Vagina (tissue), 2 donors: Measurements from ENCODE around the gene TAF15. TPM values are rescaled to one million over a fixed set of nuclear protein-coding genes. Genes with fewer than 3 reads are reported as not detected.

Experiments used
- DNase-seq, 2 donors: peaks; one replicate each; pipeline ENCODE4 v3.0.0-alpha.2; 2017; ENCODE audit errors: extremely low spot score in 2 of 2
- H3K27ac ChIP-seq: fragments of 200-600 bp; sonication (generic); one replicate; pipeline ENCODE4 v1.5.1; 2019
- H3K27me3 ChIP-seq: fragments of 200-600 bp; sonication (generic); one replicate; pipeline ENCODE4 v1.5.1; 2019
- H3K36me3 ChIP-seq, 2 donors: fragments of 200-600 bp; sonication (generic); one replicate each; pipeline ENCODE4 v1.5.1; 2017 to 2019
- H3K4me1 ChIP-seq: fragments of 200-600 bp; sonication (generic); one replicate; pipeline ENCODE4 v1.5.1; 2019
- H3K4me3 ChIP-seq, 2 donors: fragments of 200-600 bp; sonication (generic); 1 replicate in 1 of 2; 2 replicates in 1 of 2; pipeline ENCODE4 v1.5.1; 2016 to 2019
- H3K9me3 ChIP-seq: fragments of 200-600 bp; sonication (generic); one replicate; pipeline ENCODE4 v1.5.1; 2019
- POLR2A ChIP-seq, 2 donors: fragments of 450-650 bp; IDR thresholded peaks; one replicate each; pipeline ENCODE4 v1.6.1; 2017; ENCODE audit warnings: antibody characterized with exemption in 2 of 2, mild to moderate bottlenecking in 2 of 2, moderate library complexity in 2 of 2
- POLR2AphosphoS5 ChIP-seq, 2 donors: sonication (generic); formaldehyde crosslinking; IDR thresholded peaks; one replicate each; pipeline ENCODE4 v1.9.0; 2017; ENCODE audit warnings: antibody characterized with exemption in 2 of 2, mild to moderate bottlenecking in 2 of 2, low read depth in 1 of 2; ENCODE audit not compliant: insufficient read depth in 1 of 2
- intact Hi-C: fragments of 100-400 bp; cut with DNase I; formaldehyde crosslinking; loops from one replicate; pipeline ENCODE4 v1.15.1; 2023
- total RNA-seq: library from RNA; depleted of rRNA; stranded (reverse); fragments of >200 nt; gene quantifications from one replicate; pipeline ENCODE4 v1.2.3, GENCODE V29; 2016
- TF ChIP-seq, protein P1 (sequence below), 3 experiments: fragments of 450-650 bp in 2 of 3; fragments of 200-600 bp in 1 of 3; sonication (generic) in 1 of 3; IDR thresholded peaks; one replicate each; pipeline ENCODE4 v1.5.1; 2017 to 2019; ENCODE audit warnings: antibody characterized with exemption in 3 of 3, mild to moderate bottlenecking in 2 of 3, moderate library complexity in 2 of 3

TAF15 gene
- total RNA-seq, 1 donor from 2014 or later = 74.9 TPM

DNA sequence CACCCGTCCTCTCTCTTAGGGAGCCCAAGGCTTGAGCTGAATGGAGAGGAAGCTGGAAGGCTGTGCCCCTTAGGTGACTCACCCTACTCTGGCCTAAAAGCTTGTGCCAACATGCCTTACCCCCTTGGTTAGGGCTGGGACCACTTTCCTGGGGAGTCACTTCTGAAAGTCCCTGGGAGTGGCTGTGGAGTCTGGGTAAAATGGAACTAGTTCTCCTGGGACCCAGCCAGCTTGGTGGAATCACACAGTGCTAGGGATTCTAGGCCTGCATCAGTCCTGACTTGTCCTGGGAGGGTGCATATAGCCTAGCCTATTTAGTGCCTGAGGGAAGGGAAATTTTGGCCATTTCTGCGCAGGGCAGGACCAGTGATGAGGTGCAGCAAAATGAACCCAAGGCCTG is 24.4 kb upstream of the TAF15 start:
- Histone ChIP-seq H3K27me3 (no peaks in the 10 kb centered on the region), H3K4me3 (no peak overlapping the region), H3K4me1 (peaks cover 63% of the 10 kb centered on the region), H3K36me3 (no peaks in the 10 kb centered on the region), H3K27ac (no peak overlapping the region), H3K9me3 (no peaks in the 10 kb centered on the region)
- TF ChIP-seq, protein P1, sequence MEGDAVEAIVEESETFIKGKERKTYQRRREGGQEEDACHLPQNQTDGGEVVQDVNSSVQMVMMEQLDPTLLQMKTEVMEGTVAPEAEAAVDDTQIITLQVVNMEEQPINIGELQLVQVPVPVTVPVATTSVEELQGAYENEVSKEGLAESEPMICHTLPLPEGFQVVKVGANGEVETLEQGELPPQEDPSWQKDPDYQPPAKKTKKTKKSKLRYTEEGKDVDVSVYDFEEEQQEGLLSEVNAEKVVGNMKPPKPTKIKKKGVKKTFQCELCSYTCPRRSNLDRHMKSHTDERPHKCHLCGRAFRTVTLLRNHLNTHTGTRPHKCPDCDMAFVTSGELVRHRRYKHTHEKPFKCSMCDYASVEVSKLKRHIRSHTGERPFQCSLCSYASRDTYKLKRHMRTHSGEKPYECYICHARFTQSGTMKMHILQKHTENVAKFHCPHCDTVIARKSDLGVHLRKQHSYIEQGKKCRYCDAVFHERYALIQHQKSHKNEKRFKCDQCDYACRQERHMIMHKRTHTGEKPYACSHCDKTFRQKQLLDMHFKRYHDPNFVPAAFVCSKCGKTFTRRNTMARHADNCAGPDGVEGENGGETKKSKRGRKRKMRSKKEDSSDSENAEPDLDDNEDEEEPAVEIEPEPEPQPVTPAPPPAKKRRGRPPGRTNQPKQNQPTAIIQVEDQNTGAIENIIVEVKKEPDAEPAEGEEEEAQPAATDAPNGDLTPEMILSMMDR (IDR thresholded peaks at IDR 0.05) = no peak
- TF ChIP-seq POLR2AphosphoS5 (IDR thresholded peaks at IDR 0.05; ENCODE audit: insufficient read depth in 1 of 2, low read depth in 1 of 2) = no peak
- no peak for TF ChIP-seq POLR2A (IDR thresholded peaks at IDR 0.05)
- intact Hi-C loops = no loop called here
- DNase-seq = no peak

DNA sequence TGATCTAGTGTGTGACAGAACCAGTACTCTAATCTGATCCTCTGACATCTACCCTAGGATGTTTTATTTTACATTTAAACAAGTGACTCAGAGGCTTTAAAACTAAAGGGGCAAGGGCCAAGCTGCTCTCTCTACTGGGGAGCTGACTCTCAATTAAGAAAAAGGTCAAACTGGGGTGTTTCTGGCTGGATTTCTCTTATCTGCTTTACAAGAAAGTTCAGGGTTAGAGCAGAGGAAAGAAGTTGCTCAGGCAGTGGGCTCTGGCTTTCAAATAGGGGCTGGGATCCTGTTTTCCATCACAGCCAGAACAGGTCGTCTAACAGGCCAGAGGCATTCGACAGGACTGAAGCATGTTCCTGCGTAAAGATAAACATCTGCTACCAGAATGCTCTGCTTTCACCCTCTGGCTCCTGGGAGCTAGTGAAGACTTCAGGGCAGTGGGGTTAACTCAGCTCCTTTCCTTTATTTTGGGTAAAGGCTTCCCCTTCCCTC is 22.3 kb upstream of the TAF15 start:
- no peaks in the 10 kb centered on the region for H3K27me3 ChIP-seq
- TF ChIP-seq, protein P1 (IDR thresholded peaks at IDR 0.05) = no peak
- peak in 1 of 2 donors; percentile 40 for TF ChIP-seq POLR2AphosphoS5 (IDR thresholded peaks at IDR 0.05; ENCODE audit: insufficient read depth in 1 of 2, low read depth in 1 of 2)
- no peak overlapping the region for H3K4me3 ChIP-seq
- peaks cover 63% of the 10 kb centered on the region for H3K4me1 ChIP-seq
- no peaks in the 10 kb centered on the region for H3K36me3 ChIP-seq
- H3K9me3 ChIP-seq = no peaks in the 10 kb centered on the region
- intact Hi-C loops = no loop called here
- peak overlapping the region; percentile 50 for H3K27ac ChIP-seq
- no peak for DNase-seq

DNA sequence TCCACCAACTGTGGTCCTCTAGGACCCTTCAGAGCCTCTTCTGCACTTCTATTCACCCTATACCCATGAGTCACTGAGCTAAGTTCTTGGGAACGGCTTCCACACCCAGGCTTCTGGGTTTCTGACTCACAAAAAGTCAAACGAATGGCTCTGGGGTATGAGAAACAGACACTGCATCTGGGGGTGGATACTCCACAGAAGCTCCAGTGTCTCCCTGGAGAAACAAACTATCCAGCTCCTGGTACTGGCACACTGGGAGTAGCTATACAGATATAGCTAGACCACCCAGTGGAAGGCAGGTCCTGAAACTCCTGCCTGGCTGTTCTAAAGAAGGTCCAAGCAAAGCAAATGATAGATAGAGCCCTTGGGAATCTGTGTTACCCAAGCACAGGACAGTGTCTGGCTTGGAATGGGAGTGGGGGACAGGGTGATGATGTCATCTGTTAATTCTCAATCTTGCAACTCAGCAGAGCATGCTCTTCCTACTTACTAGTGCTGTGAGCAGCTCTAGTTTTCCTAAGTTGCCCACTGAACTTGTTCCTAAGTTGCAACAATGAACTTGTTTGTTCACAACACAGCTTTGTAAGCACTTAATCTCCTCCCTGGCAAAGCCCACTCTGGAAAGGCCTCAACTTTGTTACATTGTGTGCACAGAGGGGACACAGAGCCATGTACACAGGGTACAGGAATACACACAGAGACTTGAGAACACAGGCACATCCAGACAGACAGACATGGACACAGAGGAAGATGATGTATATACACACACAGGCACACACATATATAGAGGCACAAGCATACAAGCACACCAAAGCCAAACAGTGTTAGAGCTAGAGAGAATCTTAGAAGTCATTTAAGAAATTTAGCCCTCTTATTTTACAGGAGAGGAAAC is 20.6 kb upstream of the TAF15 start:
- peaks cover 51% of the 10 kb centered on the region for H3K4me1 ChIP-seq
- intact Hi-C loops = no loop called here
- H3K27ac ChIP-seq = peak overlapping the region; percentile 44
- DNase-seq = no peak
- no peaks in the 10 kb centered on the region for H3K36me3 ChIP-seq
- TF ChIP-seq POLR2A (IDR thresholded peaks at IDR 0.05) (no peak), POLR2AphosphoS5 (IDR thresholded peaks at IDR 0.05; ENCODE audit: insufficient read depth in 1 of 2, low read depth in 1 of 2) (peak in 1 of 2 donors; percentile 13)
- H3K4me3 ChIP-seq = no peak overlapping the region
- no peaks in the 10 kb centered on the region for H3K9me3 ChIP-seq
- no peaks in the 10 kb centered on the region for H3K27me3 ChIP-seq

DNA sequence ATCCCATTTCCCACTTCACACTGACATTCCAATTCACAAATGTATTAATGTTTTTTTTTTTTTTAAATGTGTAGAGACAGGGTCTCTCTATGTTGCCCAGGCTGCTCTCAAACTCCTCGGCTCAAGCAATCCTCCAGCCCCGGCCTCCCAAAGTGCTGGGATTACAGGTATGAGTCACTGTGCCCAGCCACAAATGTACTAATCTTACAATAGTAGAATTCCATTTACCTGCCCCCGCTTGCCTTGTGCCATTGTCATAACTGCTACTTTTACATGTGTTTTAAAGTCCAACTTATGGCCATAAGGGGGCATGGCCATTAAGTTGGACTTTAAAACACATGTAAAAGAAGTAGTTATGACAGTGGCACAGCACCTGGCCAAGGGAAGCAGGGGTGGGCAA is 18.4 kb upstream of the TAF15 start:
- no peak for DNase-seq
- intact Hi-C loops = no loop called here
- Histone ChIP-seq H3K27ac (no peak overlapping the region), H3K9me3 (no peaks in the 10 kb centered on the region), H3K4me3 (no peak overlapping the region), H3K27me3 (no peaks in the 10 kb centered on the region), H3K36me3 (no peaks in the 10 kb centered on the region), H3K4me1 (peaks cover 38% of the 10 kb centered on the region)
- TF ChIP-seq POLR2A (IDR thresholded peaks at IDR 0.05) = no peak
- TF ChIP-seq, protein P1 (IDR thresholded peaks at IDR 0.05) = no peak
- TF ChIP-seq POLR2AphosphoS5 (IDR thresholded peaks at IDR 0.05; ENCODE audit: insufficient read depth in 1 of 2, low read depth in 1 of 2) = no peak

DNA sequence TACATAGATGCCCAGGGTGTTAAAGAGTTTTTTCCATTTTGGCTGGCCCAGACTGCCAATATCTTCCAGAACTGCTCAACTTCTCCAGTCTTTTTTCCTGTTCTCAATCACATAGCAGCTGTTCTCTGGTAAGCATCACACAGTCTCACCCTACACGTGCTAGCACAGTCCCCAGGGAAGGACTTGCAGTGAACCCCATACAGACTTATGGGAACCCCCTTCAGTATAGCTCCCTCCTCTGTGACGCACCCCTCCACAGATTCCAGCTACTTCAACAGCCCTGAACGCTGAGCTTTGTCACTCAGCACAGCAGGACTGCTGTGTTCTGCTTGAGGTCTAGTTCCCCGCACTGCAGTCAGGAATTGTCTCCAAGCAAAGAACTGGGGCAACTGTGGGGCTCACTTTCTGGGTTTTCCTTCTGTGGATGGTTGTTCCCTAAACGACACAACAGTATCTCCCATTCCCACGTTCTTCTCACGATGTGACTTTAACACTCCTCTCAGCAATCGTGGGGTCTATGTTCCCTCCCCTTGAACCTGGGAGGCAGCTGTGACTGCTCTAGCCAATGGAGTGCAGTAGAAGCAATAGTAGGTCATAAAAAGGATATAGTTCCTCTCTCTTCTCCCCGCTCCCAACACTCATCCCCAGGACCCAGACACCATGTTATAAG is 17.5 kb upstream of the TAF15 start:
- no peaks in the 10 kb centered on the region for H3K9me3 ChIP-seq
- peaks cover 29% of the 10 kb centered on the region for H3K4me1 ChIP-seq
- H3K4me3 ChIP-seq = no peak overlapping the region
- H3K36me3 ChIP-seq = no peaks in the 10 kb centered on the region
- intact Hi-C loops = no loop called here
- TF ChIP-seq, protein P1 (IDR thresholded peaks at IDR 0.05) = no peak
- TF ChIP-seq POLR2AphosphoS5 (IDR thresholded peaks at IDR 0.05; ENCODE audit: insufficient read depth in 1 of 2, low read depth in 1 of 2) = no peak
- DNase-seq = no peak
- no peak overlapping the region for H3K27ac ChIP-seq
- H3K27me3 ChIP-seq = no peaks in the 10 kb centered on the region
